HepG2 (cell line): ENCODE results near the gene GNL1. TPM values are rescaled to one million over a fixed set of nuclear protein-coding genes. Genes with fewer than 3 reads are reported as not detected.
A peak's percentile ranks its signal among the peaks of the same experiment; 100 is the strongest.

ENCODE experiments used
- GABPA ChIP-seq, 2 experiments: IDR thresholded peaks; 2 replicates each; pipeline ENCODE4 v1.6.1; 2011 to 2016; ENCODE audit warnings: low read depth in 2 of 2, low read length in 1 of 2, missing biosample characterization in 1 of 2, missing genetic modification characterization in 1 of 2
- HBP1 ChIP-seq: IDR thresholded peaks from 2 replicates; pipeline ENCODE4 v1.6.1; 2016; ENCODE audit warnings: low read depth, control low read depth
- HDAC6 ChIP-seq: fragments of 200-600 bp; sonication (generic); IDR thresholded peaks from 2 replicates; pipeline ENCODE4 v1.7.0; 2017; ENCODE audit warnings: mild to moderate bottlenecking, antibody characterized with exemption, low read length, low read depth
- NPAS2 ChIP-seq: sonication (generic); formaldehyde crosslinking; IDR thresholded peaks from 2 replicates; pipeline ENCODE4 v1.8.0; 2022; ENCODE audit warnings: mild to moderate bottlenecking, missing genetic modification reagents, borderline replicate concordance
- STAT6 ChIP-seq: sonication (generic); formaldehyde crosslinking; IDR thresholded peaks from 2 replicates; pipeline ENCODE4 v1.4.0; 2020; ENCODE audit warnings: missing genetic modification reagents, mild to moderate bottlenecking, borderline replicate concordance
- XBP1 ChIP-seq: sonication (generic); formaldehyde crosslinking; IDR thresholded peaks from 2 replicates; pipeline ENCODE4 v1.5.0; 2020; ENCODE audit warnings: missing genetic modification reagents
- ZBTB7B ChIP-seq: sonication (generic); formaldehyde crosslinking; IDR thresholded peaks from 2 replicates; pipeline ENCODE4 v1.4.0; 2020; ENCODE audit warnings: missing genetic modification reagents
- ZNF143 ChIP-seq: sonication (generic); formaldehyde crosslinking; IDR thresholded peaks from 2 replicates; pipeline ENCODE4 v1.4.0; 2020; ENCODE audit warnings: missing genetic modification reagents
- ZNF407 ChIP-seq: sonication (generic); formaldehyde crosslinking; IDR thresholded peaks from one replicate; pipeline ENCODE4 v1.5.1; 2020; ENCODE audit warnings: mild to moderate bottlenecking, missing genetic modification reagents; ENCODE audit errors: not compliant biosample characterization
- ZNF556 ChIP-seq: sonication (generic); formaldehyde crosslinking; IDR thresholded peaks from 2 replicates; pipeline ENCODE4 v1.4.0; 2020; ENCODE audit warnings: mild to moderate bottlenecking, missing genetic modification reagents, borderline replicate concordance
- ZNF766 ChIP-seq: sonication (generic); formaldehyde crosslinking; IDR thresholded peaks from 2 replicates; pipeline ENCODE4 v1.5.0; 2020; ENCODE audit warnings: missing genetic modification reagents, borderline replicate concordance
- ZNF782 ChIP-seq: sonication (generic); formaldehyde crosslinking; IDR thresholded peaks from 2 replicates; pipeline ENCODE4 v1.4.0; 2020; ENCODE audit warnings: missing genetic modification reagents, mild to moderate bottlenecking, borderline replicate concordance
- ZSCAN22 ChIP-seq: sonication (generic); formaldehyde crosslinking; IDR thresholded peaks from 2 replicates; pipeline ENCODE4 v1.4.0; 2020; ENCODE audit warnings: mild to moderate bottlenecking, missing genetic modification reagents
- polyA plus RNA-seq, 8 experiments: library from polyadenylated mRNA; depleted of rRNA in 3 of 8; stranded (reverse) in 7 of 8; unstranded in 1 of 8; fragments of >200 nt; fragmentation: Illumina TruSeq in 4 of 8; extraction: Trizol in 4 of 8; gene quantifications; 2 replicates each; pipeline versions ENCODE4 v1.2.1 to v1.2.3, GENCODE V29; 2011 to 2016; ENCODE audit warnings: low read depth in 4 of 8, missing spikeins in 1 of 8, mixed read lengths in 1 of 8; ENCODE audit not compliant: insufficient read depth in 1 of 8
- total RNA-seq, 5 experiments: library from RNA; depleted of rRNA; stranded (reverse); fragments of >200 nt; fragmentation: Illumina TruSeq; extraction: Trizol; gene quantifications; 2 replicates each; pipeline ENCODE4 v1.2.3, GENCODE V29; 2016; ENCODE audit warnings: low read depth in 1 of 5

Gene GNL1
- total and polyA plus RNA-seq, 2 of the 13 experiments (the other 11 are each of a cell fraction or from before 2014, with no cell fraction given) = 35.0 to 55.6 TPM

- TF ChIP-seq ZNF407 (CRISPR knock-in tag) (no peak), ZSCAN22 (CRISPR knock-in tag) (no peak), STAT6 (CRISPR knock-in tag) (no peak), ZNF556 (CRISPR knock-in tag) (no peak; the same call in 1 of the 2 replicates), ZBTB7B (CRISPR knock-in tag) (no peak), XBP1 (CRISPR knock-in tag) (0 out of 2 replicates have a peak, but pooled peaks have one; percentile 65), GABPA (IDR thresholded peaks at IDR 0.05; ENCODE audit: low read depth, low read length) (no peak; the same call in 1 of the 2 replicates), GABPA (CRISPR knock-in tag; IDR thresholded peaks at IDR 0.05; ENCODE audit: low read depth) (no peak), HDAC6 (no peak), ZNF766 (CRISPR knock-in tag) (no peak), ZNF782 (CRISPR knock-in tag) (no peak; the same call in none of the 2 replicates), ZNF143 (CRISPR knock-in tag) (no peak), HBP1 (CRISPR knock-in tag) (no peak), NPAS2 (CRISPR knock-in tag) (no peak)
Observed at GRCh38 chr6:30556066-30556905, at the start of gene GNL1 (continued).
